ENCODE measurements around the gene QTRT2. TPM values are rescaled to one million over a fixed set of nuclear protein-coding genes. Genes with fewer than 3 reads are reported as not detected.

QTRT2 gene
- total RNA-seq, 4 donors from 2014 or later = 16.4 to 19.7 (median 18.9) TPM

DNA sequence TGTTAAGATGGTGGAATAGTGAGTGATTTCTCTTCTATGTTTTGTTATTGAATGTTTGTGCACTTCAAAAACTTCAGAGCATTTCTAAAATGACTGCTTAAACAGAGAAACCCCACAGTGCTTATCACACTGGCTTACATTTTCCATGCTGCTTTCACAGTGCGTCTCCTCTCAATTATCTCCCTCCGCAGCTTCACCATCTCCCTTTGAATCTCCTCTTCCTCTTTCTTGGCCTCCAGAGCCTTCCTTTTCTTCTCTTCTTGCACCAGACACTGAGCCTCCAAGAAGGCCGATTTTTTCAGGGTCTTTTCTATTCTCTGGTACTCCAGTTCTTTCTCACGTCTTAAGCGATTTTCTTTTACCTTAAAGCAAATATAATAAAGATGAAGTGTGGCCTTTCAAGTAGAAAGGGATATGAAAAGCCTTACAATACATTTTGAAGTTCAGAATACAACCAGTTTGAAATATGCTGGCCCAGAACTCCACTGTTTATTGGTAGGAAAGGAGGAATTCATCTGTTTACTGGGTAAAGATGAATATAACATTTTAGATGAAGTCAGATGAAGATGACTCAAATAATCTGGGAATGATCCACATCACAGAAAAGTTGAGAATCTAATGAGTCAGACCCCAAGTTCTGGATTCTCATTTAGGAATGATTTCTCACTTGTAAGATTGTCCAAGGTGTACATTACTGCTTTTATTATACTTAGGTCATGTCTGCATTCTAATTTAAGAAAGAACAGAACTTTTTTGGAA lies 21.6 kb upstream of the QTRT2 start:
- WGBS = 91% methylated on average over 5 of the region's 5 CpGs
- no peak for DNase-seq (ENCODE audit: low spot score in 2 of 2)
- peaks cover 15% of the 10 kb centered on the region for H3K36me3 ChIP-seq
- no peaks in the 10 kb centered on the region for H3K27me3 ChIP-seq
- TF ChIP-seq, protein P1, sequence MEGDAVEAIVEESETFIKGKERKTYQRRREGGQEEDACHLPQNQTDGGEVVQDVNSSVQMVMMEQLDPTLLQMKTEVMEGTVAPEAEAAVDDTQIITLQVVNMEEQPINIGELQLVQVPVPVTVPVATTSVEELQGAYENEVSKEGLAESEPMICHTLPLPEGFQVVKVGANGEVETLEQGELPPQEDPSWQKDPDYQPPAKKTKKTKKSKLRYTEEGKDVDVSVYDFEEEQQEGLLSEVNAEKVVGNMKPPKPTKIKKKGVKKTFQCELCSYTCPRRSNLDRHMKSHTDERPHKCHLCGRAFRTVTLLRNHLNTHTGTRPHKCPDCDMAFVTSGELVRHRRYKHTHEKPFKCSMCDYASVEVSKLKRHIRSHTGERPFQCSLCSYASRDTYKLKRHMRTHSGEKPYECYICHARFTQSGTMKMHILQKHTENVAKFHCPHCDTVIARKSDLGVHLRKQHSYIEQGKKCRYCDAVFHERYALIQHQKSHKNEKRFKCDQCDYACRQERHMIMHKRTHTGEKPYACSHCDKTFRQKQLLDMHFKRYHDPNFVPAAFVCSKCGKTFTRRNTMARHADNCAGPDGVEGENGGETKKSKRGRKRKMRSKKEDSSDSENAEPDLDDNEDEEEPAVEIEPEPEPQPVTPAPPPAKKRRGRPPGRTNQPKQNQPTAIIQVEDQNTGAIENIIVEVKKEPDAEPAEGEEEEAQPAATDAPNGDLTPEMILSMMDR (IDR thresholded peaks at IDR 0.05) = no peak
- TF ChIP-seq POLR2AphosphoS5 (IDR thresholded peaks at IDR 0.05) (no peak), EP300 (IDR thresholded peaks at IDR 0.05) (no peak), POLR2A (IDR thresholded peaks at IDR 0.05) (no peak)
- no peaks in the 10 kb centered on the region for H3K9me3 ChIP-seq
- H3K4me3 ChIP-seq = no peak overlapping the region
- peak overlapping the region; percentile 33 for H3K27ac ChIP-seq
- no peaks in the 10 kb centered on the region for H3K4me1 ChIP-seq

DNA sequence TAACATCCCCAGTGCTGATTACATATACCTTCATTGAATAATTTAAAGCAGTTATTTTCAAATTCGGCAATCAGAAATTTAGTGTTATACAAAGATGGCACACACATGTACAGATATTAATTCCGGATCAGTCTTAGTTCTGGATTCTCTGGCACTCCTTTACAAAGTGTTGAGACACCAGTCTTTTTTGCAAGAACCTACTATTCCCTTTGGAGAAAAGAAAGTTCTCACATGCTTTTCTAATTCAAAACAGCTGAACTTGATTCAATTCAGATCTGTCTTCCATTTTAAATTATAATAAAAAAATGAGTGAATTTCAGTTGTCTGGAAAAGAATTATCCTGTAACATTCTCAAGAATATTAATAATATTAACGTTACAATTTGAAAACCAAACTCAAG lies 20.6 kb upstream of the QTRT2 start:
- H3K4me1 ChIP-seq = no peaks in the 10 kb centered on the region
- 80% methylated on average over 3 of the region's 3 CpGs for WGBS
- H3K27ac ChIP-seq = peak overlapping the region; percentile 68
- H3K9me3 ChIP-seq = no peaks in the 10 kb centered on the region
- DNase-seq (ENCODE audit: low spot score in 2 of 2) = no peak
- TF ChIP-seq, protein P1 (IDR thresholded peaks at IDR 0.05) = no peak
- TF ChIP-seq POLR2A (IDR thresholded peaks at IDR 0.05) = no peak
- H3K4me3 ChIP-seq = no peak overlapping the region
- H3K36me3 ChIP-seq = peaks cover 15% of the 10 kb centered on the region
- no peaks in the 10 kb centered on the region for H3K27me3 ChIP-seq

DNA sequence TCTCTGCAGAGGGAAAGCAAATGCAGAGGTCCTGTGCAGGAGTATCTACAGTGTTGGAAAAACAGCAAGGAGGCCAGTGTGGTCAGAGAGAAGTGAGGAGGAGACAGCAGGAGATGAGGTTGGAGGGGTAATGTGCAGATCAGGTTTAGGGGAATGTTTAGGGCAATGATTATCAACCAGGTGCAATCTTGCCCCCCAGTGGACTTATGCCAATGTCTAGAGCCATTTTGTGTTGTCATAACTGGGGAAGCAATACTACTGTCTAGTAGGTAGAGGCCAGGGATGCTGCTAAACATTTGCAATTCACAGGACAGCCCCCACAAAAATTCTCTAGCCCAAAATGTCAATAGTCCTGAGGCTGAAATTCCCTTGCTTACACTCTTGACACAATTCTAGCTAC lies 13.3 kb upstream of the QTRT2 start:
- no peak for DNase-seq (ENCODE audit: low spot score in 2 of 2)
- H3K9me3 ChIP-seq = no peaks in the 10 kb centered on the region
- TF ChIP-seq EP300 (IDR thresholded peaks at IDR 0.05) (no peak), POLR2AphosphoS5 (IDR thresholded peaks at IDR 0.05) (no peak), POLR2A (IDR thresholded peaks at IDR 0.05) (no peak)

DNA sequence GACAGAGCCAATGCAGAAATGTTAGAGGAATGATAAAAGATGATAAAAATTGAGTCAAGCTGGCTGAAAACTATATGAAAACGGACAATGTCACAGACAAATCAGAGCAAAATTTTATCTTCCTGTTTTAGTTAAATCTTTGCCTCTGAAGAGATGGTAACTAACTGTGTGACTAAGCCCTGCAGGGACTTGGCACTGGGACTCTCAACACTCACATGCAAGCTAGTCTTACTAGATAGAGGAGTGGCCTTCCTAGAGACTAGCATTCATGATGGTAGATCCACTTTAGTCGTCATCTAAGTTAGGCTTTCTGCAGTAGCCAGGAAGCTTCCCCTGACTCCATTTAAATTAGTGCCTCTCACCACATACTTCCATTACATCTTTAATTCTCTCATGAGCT lies 4.3 kb upstream of the QTRT2 start:
- 98% methylated on average over 2 of the region's 2 CpGs for WGBS
- Histone ChIP-seq H3K4me1 (peaks cover 11% of the 10 kb centered on the region), H3K36me3 (no peaks in the 10 kb centered on the region), H3K4me3 (no peak overlapping the region), H3K9me3 (no peaks in the 10 kb centered on the region), H3K27me3 (no peaks in the 10 kb centered on the region), H3K27ac (no peak overlapping the region)
- no peak for DNase-seq (ENCODE audit: low spot score in 2 of 2)
- TF ChIP-seq POLR2A (IDR thresholded peaks at IDR 0.05) (no peak), EP300 (IDR thresholded peaks at IDR 0.05) (no peak), POLR2AphosphoS5 (IDR thresholded peaks at IDR 0.05) (no peak)
- TF ChIP-seq, protein P1 (IDR thresholded peaks at IDR 0.05) = no peak

More for the DNA sequence above, 13.3 kb upstream of the QTRT2 start:
- H3K4me3 ChIP-seq = no peak overlapping the region
- peaks cover 5% of the 10 kb centered on the region for H3K36me3 ChIP-seq
- H3K4me1 ChIP-seq = no peaks in the 10 kb centered on the region
- no peaks in the 10 kb centered on the region for H3K27me3 ChIP-seq
- no peak overlapping the region for H3K27ac ChIP-seq

DNA sequence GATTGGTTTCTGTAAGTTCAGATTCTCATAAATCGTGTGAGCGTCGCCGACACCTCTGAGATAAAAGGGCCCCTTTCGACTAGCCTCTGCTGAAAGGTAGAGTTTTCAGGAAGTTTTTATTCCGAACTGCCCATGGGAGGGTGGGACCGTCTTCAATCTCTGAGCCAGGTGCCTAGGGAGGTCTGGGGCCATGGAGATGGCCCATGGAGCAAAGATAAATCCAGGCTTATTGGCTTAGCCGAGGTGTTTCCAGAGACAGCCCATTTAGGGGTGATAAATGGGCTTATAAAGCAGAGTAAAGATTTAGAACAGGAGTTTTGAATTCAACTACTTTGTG lies 442 bp downstream of the QTRT2 start:
- Histone ChIP-seq H3K27me3 (no peaks in the 10 kb centered on the region), H3K4me3 (peak overlapping the region; percentile 71), H3K36me3 (no peaks in the 10 kb centered on the region), H3K4me1 (peaks cover 23% of the 10 kb centered on the region), H3K27ac (peak overlapping the region; percentile 66), H3K9me3 (no peaks in the 10 kb centered on the region)
- 0% methylated on average over 8 of the region's 8 CpGs for WGBS
- DNase-seq (ENCODE audit: low spot score in 2 of 2) = no peak
- no peak for TF ChIP-seq POLR2A (IDR thresholded peaks at IDR 0.05)
- no peak for TF ChIP-seq POLR2AphosphoS5 (IDR thresholded peaks at IDR 0.05)
- no peak for TF ChIP-seq EP300 (IDR thresholded peaks at IDR 0.05)
- TF ChIP-seq, protein P1 (IDR thresholded peaks at IDR 0.05) = no peak

DNA sequence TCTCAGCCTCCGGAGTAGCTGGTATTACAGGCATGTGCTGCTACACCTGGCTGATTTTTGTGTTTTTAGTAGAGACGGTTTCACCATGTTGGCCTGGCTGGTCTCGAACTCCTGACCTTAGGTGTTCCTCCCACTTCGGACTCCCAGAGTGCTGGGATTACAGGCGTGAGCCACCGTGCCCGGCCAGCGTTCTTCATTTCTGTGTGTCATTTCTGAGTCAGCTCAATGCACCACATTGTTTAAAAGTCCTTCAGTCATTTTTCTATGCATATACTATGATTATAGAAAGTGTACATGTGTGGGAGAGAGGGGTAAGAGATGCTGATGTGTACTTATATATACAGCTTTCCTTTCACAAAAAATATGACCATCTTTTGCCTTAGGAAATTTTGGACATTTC lies 2.1 kb downstream of the QTRT2 start:
- Histone ChIP-seq H3K27ac (no peak overlapping the region), H3K4me1 (peaks cover 23% of the 10 kb centered on the region), H3K4me3 (no peak overlapping the region), H3K27me3 (no peaks in the 10 kb centered on the region), H3K9me3 (no peaks in the 10 kb centered on the region), H3K36me3 (no peaks in the 10 kb centered on the region)
- no peak for DNase-seq (ENCODE audit: low spot score in 2 of 2)
- 95% methylated on average over 8 of the region's 8 CpGs for WGBS
- TF ChIP-seq POLR2AphosphoS5 (IDR thresholded peaks at IDR 0.05) (no peak), EP300 (IDR thresholded peaks at IDR 0.05) (no peak), POLR2A (IDR thresholded peaks at IDR 0.05) (no peak)
- TF ChIP-seq, protein P1 (IDR thresholded peaks at IDR 0.05) = no peak

Data from suprapubic skin (tissue), 4 donors.